B cell (primary cell): ENCODE results near the gene TAF8. TPM values are rescaled to one million over a fixed set of nuclear protein-coding genes. Genes with fewer than 3 reads are reported as not detected.

Experiments used
- ATAC-seq: fragments of 200-7000 bp; cut with Tn5 transposase; one replicate; pipeline ENCODE4 v1.10.0; 2021; ENCODE audit warnings: low read depth, mild to moderate bottlenecking, moderate number of reproducible peaks, moderate library complexity
- CTCF ChIA-PET: fragments of 350-600 bp; sonication (Branson Sonifier 250); formaldehyde crosslinking; loops from one replicate; lab custom pipeline; 2021; ENCODE audit warnings: antibody characterized with exemption, inconsistent platforms; lab: Charles Lee
- POLR2A ChIA-PET: fragments of 350-600 bp; sonication (Branson Sonifier 250); formaldehyde crosslinking; loops from one replicate; lab custom pipeline; 2021; ENCODE audit warnings: antibody characterized with exemption; lab: Charles Lee
- DNase-seq: peaks from one replicate; pipeline ENCODE4 v3.0.0; 2013
- H2AFZ ChIP-seq: 2 replicates; pipeline ENCODE4 v1.6.1; 2012; ENCODE audit warnings: mild to moderate bottlenecking, low read depth, low read length; ENCODE audit not compliant: insufficient read depth, poor library complexity, severe bottlenecking
- H3K27ac ChIP-seq, 2 donors: 1 replicate in 1 of 2; 2 replicates in 1 of 2; pipeline ENCODE4 v1.5.1; 2012 to 2013; ENCODE audit warnings: low read length in 2 of 2, mild to moderate bottlenecking in 2 of 2, moderate library complexity in 1 of 2
- H3K27me3 ChIP-seq, 4 experiments: fragments of 200-600 bp in 1 of 4; sonication (generic) in 1 of 4; replicated peaks in 1 of 4; 1 replicate in 2 of 4; 2 replicates in 2 of 4; pipeline versions ENCODE4 v1.6.1 to v1.7.0; 2013 to 2016; ENCODE audit warnings: low read length in 3 of 4, mild to moderate bottlenecking in 2 of 4, mixed read lengths in 1 of 4, moderate library complexity in 1 of 4; ENCODE audit not compliant: insufficient read depth in 4 of 4, control insufficient read depth in 3 of 4; ENCODE audit errors: control extremely low read depth in 1 of 4
- H3K36me3 ChIP-seq, 2 experiments: replicated peaks in 1 of 2; 1 replicate in 1 of 2; 2 replicates in 1 of 2; pipeline versions ENCODE4 v1.6.1 to v1.7.1; 2013; ENCODE audit warnings: low read length in 1 of 2; ENCODE audit not compliant: insufficient read depth in 2 of 2, control insufficient read depth in 1 of 2; ENCODE audit errors: control extremely low read depth in 1 of 2, extremely low read depth in 1 of 2
- H3K4me1 ChIP-seq, 2 donors: fragments of 200-600 bp in 1 of 2; sonication (generic) in 1 of 2; 1 replicate in 1 of 2; 2 replicates in 1 of 2; pipeline versions ENCODE4 v1.5.1 to v1.6.1; 2013 to 2017; ENCODE audit warnings: low read length in 2 of 2; ENCODE audit not compliant: control insufficient read depth in 2 of 2, insufficient read depth in 2 of 2
- H3K4me2 ChIP-seq: replicated peaks from 2 replicates; pipeline ENCODE3; 2012; ENCODE audit warnings: mild to moderate bottlenecking, low read depth, low read length; ENCODE audit not compliant: poor library complexity, severe bottlenecking
- H3K4me3 ChIP-seq, 5 experiments: fragments of 200-600 bp in 1 of 5; sonication (generic) in 1 of 5; 1 replicate in 3 of 5; 2 replicates in 2 of 5; pipeline versions ENCODE4 v1.5.1 to v1.7.0; 2011 to 2016; ENCODE audit warnings: low read length in 4 of 5, mild to moderate bottlenecking in 4 of 5, low read depth in 2 of 5, control low read depth in 1 of 5, moderate library complexity in 1 of 5; ENCODE audit not compliant: insufficient read depth in 1 of 5; ENCODE audit errors: control extremely low read depth in 1 of 5, extremely low read depth in 1 of 5
- H3K79me2 ChIP-seq: fragments of 200-600 bp; sonication (generic); one replicate; pipeline ENCODE4 v1.6.0; 2016; ENCODE audit warnings: low read length; ENCODE audit not compliant: control insufficient read depth, insufficient read depth
- H3K9ac ChIP-seq: fragments of 200-600 bp; sonication (generic); 2 replicates; pipeline ENCODE4 v1.6.1; 2017; ENCODE audit warnings: mild to moderate bottlenecking, low read length, moderate library complexity
- H3K9me3 ChIP-seq, 3 donors: one replicate each; pipeline versions ENCODE4 v1.6.1 to v1.7.1; 2013; ENCODE audit warnings: low read length in 2 of 3; ENCODE audit not compliant: control insufficient read depth in 2 of 3, insufficient read depth in 1 of 3; ENCODE audit errors: control extremely low read depth in 1 of 3
- H4K20me1 ChIP-seq: 2 replicates; pipeline ENCODE4 v1.6.0; 2012; ENCODE audit warnings: mild to moderate bottlenecking, low read length; ENCODE audit not compliant: insufficient read depth, control insufficient read depth, poor library complexity, severe bottlenecking
- H3K27ac Mint-ChIP-seq: one replicate; pipeline ENCODE4 v1.8.0; 2021; ENCODE audit warnings: mixed read lengths
- H3K27me3 Mint-ChIP-seq: one replicate; pipeline ENCODE4 v1.8.0; 2021; ENCODE audit warnings: mixed read lengths
- H3K4me1 Mint-ChIP-seq: one replicate; pipeline ENCODE4 v1.8.0; 2021; ENCODE audit warnings: mixed read lengths
- H3K4me3 Mint-ChIP-seq: one replicate; pipeline ENCODE4 v1.8.0; 2021; ENCODE audit warnings: mixed read lengths
- H3K9me3 Mint-ChIP-seq: one replicate; pipeline ENCODE4 v1.8.0; 2022; ENCODE audit warnings: mixed read lengths; ENCODE audit not compliant: insufficient read depth
- CTCF ChIP-seq: fragments of 200-600 bp; IDR thresholded peaks from one replicate; pipeline ENCODE4 v1.8.0; 2022; ENCODE audit warnings: antibody characterized with exemption, mild to moderate bottlenecking
- EZH2 ChIP-seq: IDR thresholded peaks from 2 replicates; pipeline ENCODE4 v1.6.1; 2012; ENCODE audit warnings: borderline replicate concordance, low read depth, mild to moderate bottlenecking, moderate library complexity, low read length; ENCODE audit not compliant: insufficient read depth, poor library complexity, severe bottlenecking
- WGBS: methylation state at CpG from one replicate; pipeline ENCODE4 v1.1.5; 2013; ENCODE audit warnings: missing lambda C conversion rate; ENCODE audit not compliant: insufficient coverage; 5-methylcytosine and 5-hydroxymethylcytosine counted together
- intact Hi-C: fragments of 100-400 bp; cut with micrococcal nuclease; formaldehyde crosslinking; loops from one replicate; pipeline ENCODE4 v1.10.0; 2022
- polyA plus RNA-seq: library from polyadenylated mRNA; depleted of rRNA; stranded (reverse); fragments of >200 nt; gene quantifications from 2 replicates; pipeline ENCODE4 v1.2.3, GENCODE V29; 2012
- total RNA-seq, 2 donors: library from RNA; stranded (reverse); fragments of 120-200 nt in 1 of 2; gene quantifications; 1 replicate in 1 of 2; 2 replicates in 1 of 2; pipeline versions ENCODE4 v1.2.3 to v1.2.4, GENCODE V29; 2013 to 2022

TAF8 gene
- total and polyA plus RNA-seq, 2 donors (not counting 1 experiment from before 2014, with no cell fraction given), result 30.6 to 67.0 TPM

DNA sequence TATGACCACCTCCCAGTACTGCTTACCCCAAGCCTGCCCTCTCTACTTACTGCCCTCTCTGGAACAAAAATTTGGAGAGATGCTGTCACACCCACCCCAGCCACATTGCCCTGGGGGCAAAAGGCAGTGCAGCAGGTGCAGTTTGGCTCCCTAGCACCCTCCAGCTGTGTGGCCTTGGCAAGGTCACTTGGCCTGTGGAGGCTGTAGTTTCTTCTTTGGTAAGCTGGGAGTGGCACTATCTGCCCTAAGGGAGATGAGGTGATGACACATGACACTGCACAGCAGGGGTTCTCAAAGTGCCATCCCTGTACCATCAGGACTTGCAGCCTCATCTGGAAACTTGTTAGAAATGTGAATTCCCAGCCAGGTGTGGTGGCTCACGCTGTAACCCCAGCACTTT, 44.8 kb downstream of the TAF8 start:
- Histone ChIP-seq H3K4me1 (no peaks in the 10 kb centered on the region), H3K4me3 (no peak overlapping the region), H3K4me2 (no peak overlapping the region), H4K20me1 (no peaks in the 10 kb centered on the region), H3K79me2 (no peaks in the 10 kb centered on the region), H3K9me3 (no peaks in the 10 kb centered on the region), H2AFZ (no peak overlapping the region), H3K27ac (no peak overlapping the region), H3K36me3 (no peaks in the 10 kb centered on the region), H3K9ac (no peak overlapping the region), H3K27me3 (no peaks in the 10 kb centered on the region)
- Mint-ChIP-seq H3K9me3 (no peaks in the 10 kb centered on the region), H3K4me3 (no peak overlapping the region), H3K4me1 (no peaks in the 10 kb centered on the region), H3K27me3 (peaks cover 4% of the 10 kb centered on the region), H3K27ac (no peak overlapping the region)
- TF ChIP-seq EZH2 (no peak), CTCF (no peak)
- intact Hi-C loops, result no loop called here
- ATAC-seq (no peak), DNase-seq (no peak)
- 100% methylated on average over 1 of the region's 1 CpG for WGBS
- POLR2A ChIA-PET, result no interaction called here
- CTCF ChIA-PET, result interaction anchor here (1.3 to 1.9 kb wide), 2 partner anchors 9 to 247 kb away, joined by 4 to 6 read pairs; no protein-coding TSS in a partner anchor

DNA sequence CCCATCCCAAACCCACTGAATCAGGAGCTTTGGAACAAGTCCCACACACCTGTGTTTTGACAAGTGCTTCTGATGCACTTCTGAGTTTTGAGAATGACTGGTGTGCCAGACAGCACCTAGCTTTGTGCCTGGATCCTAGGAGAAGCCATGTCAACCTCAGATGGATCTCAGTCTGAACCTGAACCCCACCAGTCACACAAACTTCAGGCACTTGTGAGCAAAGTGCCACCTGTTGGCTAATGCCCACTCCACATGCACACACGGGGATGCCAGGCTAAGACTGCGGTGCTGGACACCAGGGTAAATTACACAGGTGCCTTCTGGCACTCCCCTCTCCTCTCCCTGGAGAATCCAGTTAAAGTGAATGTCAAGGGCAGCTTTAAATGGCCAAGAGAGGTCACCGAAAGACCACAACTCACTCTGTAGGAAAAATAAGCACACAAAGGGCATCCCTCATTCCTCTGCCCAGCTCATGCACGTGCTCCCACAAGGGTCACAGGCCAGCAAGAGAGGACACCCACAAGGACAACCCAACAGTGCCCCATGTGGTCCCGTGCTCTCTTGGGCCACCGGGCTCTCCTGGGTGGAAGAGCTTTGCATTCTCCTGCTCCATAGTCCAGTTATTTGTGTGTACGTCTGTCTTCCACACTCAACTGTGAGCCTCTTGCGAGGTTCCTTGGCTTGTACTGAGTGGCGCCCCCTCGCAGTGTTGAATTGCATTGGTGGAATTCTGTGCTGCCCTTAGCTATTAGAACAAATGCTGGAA, 45.6 kb downstream of the TAF8 start:
- H3K4me1 Mint-ChIP-seq, result no peaks in the 10 kb centered on the region
- Histone ChIP-seq H3K27ac (no peak overlapping the region), H3K36me3 (no peaks in the 10 kb centered on the region), H3K9me3 (no peaks in the 10 kb centered on the region), H2AFZ (no peak overlapping the region), H3K4me2 (no peak overlapping the region), H4K20me1 (no peaks in the 10 kb centered on the region), H3K79me2 (no peaks in the 10 kb centered on the region), H3K4me3 (no peak overlapping the region), H3K9ac (no peak overlapping the region), H3K27me3 (no peaks in the 10 kb centered on the region), H3K4me1 (no peaks in the 10 kb centered on the region)
- H3K4me3 Mint-ChIP-seq, result no peak overlapping the region
- DNase-seq (no peak), ATAC-seq (no peak)
- no peak for TF ChIP-seq EZH2
- no peak for TF ChIP-seq CTCF
- H3K27ac Mint-ChIP-seq, result no peak overlapping the region
- H3K9me3 Mint-ChIP-seq, result no peaks in the 10 kb centered on the region
- intact Hi-C loops, result no loop called here
- POLR2A ChIA-PET, result no interaction called here
- WGBS, result 89% methylated on average over 4 of the region's 10 CpGs
- CTCF ChIA-PET, result interaction anchor here (1.3 to 1.9 kb wide), 2 partner anchors 8 to 248 kb away, joined by 4 to 6 read pairs; no protein-coding TSS in a partner anchor
- H3K27me3 Mint-ChIP-seq, result peaks cover 4% of the 10 kb centered on the region
